Measurements from ENCODE around the gene MDN1.
A peak's percentile ranks its signal among the peaks of the same experiment; 100 is the strongest.
"Not testable (repeated sequence)": the region's sequence is repeated elsewhere in the genome, so short reads cannot be mapped to it uniquely, and the experiment has no call there.

MDN1 gene, protein sequence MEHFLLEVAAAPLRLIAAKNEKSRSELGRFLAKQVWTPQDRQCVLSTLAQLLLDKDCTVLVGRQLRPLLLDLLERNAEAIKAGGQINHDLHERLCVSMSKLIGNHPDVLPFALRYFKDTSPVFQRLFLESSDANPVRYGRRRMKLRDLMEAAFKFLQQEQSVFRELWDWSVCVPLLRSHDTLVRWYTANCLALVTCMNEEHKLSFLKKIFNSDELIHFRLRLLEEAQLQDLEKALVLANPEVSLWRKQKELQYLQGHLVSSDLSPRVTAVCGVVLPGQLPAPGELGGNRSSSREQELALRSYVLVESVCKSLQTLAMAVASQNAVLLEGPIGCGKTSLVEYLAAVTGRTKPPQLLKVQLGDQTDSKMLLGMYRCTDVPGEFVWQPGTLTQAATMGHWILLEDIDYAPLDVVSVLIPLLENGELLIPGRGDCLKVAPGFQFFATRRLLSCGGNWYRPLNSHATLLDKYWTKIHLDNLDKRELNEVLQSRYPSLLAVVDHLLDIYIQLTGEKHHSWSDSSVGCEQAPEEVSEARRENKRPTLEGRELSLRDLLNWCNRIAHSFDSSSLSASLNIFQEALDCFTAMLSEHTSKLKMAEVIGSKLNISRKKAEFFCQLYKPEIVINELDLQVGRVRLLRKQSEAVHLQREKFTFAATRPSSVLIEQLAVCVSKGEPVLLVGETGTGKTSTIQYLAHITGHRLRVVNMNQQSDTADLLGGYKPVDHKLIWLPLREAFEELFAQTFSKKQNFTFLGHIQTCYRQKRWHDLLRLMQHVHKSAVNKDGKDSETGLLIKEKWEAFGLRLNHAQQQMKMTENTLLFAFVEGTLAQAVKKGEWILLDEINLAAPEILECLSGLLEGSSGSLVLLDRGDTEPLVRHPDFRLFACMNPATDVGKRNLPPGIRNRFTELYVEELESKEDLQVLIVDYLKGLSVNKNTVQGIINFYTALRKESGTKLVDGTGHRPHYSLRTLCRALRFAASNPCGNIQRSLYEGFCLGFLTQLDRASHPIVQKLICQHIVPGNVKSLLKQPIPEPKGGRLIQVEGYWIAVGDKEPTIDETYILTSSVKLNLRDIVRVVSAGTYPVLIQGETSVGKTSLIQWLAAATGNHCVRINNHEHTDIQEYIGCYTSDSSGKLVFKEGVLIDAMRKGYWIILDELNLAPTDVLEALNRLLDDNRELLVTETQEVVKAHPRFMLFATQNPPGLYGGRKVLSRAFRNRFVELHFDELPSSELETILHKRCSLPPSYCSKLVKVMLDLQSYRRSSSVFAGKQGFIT (N-terminal part only)

DNA sequence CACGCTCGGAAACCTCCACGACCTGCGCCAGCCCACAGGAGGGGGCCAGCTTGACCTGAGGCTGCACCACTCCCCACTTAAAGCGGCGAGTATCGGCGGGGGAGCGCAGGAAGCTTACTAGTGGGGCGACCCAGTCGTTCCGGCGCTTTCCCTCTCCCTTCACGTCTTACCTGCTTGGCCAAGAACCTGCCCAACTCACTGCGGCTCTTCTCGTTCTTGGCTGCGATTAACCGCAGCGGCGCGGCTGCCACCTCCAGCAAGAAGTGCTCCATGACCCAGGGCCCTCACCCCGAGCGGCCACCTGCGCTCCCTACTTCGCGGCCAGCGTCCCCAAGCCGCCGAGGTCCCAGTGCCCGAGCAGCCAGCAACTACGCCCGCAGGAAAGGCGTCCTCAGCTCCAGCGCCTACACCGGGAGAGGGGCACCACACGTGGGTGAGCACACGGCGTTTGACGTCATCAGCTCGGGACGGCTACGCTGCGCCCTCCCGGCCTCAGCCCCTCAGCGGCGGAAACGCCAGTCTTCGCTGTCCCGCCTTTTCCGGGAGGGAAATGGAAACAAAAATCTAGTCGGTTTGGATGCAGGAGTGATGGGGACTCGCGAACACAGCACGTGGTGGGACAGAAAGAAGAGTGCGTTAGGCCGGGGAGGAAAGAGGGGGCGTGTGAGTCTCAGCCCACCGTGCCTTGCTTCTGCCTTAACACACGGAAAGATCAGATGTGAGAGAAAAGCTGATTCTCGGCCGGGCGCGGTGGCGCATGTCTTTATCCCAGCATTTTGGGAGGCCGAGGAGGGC, at the start of gene MDN1:
TSS of gene MDN1 (minus strand) at position 459 of the 795 bp plus-strand sequence. CDS start at position 272, 187 bp downstream.
- peak; percentile 70 for DNase-seq (ENCODE audit: low read depth, low spot score)

DNA sequence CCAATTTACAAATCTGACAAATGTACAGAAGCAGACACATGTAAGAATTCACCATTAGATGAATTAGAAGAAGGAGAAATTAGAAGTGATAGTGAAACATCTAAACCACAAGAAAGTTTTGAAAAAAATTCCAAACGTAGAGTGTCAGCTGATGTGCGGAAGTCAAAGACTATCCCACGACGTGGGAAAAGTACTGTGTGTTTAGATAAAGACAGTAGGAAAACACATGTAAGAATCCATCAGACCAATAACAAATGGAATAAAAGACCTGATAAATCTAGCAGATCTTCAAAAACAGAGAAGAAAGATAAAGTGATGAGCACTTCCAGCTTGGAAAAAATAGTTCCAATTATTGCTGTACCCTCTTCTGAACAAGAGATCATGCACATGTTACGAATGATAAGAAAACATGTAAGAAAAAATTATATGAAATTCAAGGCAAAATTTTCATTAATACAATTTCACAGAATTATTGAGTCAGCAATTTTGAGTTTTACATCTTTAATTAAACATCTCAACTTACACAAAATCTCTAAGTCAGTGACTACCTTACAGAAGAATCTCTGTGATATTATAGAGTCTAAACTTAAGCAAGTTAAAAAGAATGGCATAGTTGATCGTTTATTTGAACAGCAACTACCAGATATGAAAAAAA, 46.6 kb upstream of the MDN1 start:
- DNase-seq (ENCODE audit: low read depth, low spot score): no peak

DNA sequence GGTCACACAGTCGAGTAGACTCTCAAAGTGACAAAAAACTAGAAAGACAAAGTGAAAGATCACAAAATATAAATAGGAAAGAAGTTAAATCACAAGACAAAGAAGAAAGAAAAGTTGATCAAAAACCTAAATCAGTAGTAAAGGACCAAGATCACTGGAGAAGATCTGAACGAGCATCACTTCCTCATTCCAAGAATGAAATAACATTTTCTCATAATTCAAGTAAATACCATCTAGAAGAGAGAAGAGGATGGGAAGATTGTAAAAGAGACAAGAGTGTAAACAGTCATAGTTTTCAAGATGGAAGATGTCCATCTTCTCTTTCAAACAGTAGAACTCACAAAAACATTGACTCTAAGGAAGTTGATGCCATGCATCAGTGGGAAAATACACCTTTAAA, 43.1 kb upstream of the MDN1 start:
- DNase-seq (ENCODE audit: low read depth, low spot score): no peak

DNA sequence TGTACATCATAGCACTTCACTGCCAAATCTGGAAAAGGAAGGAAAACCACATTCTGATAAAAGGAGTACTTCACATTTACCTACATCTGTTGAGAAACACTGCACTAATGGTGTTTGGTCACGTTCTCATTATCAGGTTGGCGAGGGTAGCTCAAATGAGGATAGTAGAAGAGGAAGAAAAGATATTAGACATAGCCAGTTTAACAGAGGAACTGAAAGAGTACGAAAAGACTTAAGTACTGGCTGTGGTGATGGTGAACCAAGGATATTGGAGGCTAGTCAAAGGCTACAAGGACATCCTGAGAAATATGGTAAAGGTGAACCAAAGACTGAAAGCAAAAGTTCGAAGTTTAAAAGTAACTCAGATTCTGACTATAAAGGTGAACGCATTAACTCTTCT, 42.7 kb upstream of the MDN1 start:
- DNase-seq (ENCODE audit: low read depth, low spot score): no peak

DNA sequence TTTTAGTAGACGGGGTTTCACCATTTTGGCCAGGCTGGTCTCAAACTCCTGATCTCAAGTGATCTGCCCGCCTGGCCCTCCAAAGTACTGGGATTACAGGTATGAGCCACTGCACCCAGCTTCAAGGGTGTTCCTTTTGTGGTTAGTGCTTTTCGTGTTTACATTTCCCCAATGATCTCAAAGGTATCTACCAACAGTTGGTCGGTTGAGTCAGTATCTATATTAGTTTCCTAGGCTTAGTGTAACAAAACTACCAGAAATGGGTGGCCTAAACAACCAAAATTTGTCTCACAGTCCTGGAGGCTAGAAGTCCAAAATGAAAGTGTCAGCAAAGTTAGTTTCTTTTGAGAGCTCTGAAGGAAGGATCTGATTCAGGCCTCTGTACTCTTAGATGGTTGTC, 40.1 kb upstream of the MDN1 start:
- no peak for DNase-seq (ENCODE audit: low read depth, low spot score)

DNA sequence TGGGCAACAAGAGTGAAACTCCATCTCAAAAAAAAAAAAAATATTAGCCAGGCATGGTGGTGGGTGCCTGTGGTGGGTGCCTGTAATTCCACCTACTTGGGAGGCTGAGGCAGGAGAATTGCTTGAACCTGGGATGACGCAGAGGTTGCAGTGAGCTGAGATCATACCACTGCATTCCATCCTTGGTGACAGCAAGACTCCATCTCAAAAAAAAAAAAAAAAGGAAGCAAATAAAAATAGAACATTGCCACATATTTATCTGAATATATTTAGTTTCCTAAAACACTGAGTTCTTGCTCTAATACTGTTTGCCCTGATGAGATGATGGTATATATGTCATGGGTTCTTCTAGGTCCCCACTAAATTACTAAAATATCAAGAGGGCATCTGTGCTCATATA, 38.4 kb upstream of the MDN1 start:
- DNase-seq (ENCODE audit: low read depth, low spot score): no peak

DNA sequence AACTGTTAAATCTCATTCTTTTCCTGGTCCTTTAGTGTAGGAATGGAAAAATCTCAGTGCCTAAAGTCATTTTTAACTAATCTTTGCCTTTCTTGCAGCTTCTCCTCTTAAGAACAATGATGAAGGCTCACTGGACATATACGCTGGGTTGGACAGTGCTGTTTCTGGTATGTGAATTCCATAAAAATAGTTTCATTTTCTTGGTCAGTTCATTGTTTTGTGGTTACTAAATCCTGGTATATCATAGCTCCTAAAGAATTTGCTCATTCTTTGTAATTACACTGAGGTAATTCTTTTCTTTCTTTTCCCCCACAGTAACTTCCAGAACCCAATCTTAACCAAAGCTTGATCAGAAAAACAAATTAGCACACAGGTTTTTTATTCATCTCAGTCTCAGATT, 33.5 kb upstream of the MDN1 start:
- no peak for DNase-seq (ENCODE audit: low read depth, low spot score)

DNA sequence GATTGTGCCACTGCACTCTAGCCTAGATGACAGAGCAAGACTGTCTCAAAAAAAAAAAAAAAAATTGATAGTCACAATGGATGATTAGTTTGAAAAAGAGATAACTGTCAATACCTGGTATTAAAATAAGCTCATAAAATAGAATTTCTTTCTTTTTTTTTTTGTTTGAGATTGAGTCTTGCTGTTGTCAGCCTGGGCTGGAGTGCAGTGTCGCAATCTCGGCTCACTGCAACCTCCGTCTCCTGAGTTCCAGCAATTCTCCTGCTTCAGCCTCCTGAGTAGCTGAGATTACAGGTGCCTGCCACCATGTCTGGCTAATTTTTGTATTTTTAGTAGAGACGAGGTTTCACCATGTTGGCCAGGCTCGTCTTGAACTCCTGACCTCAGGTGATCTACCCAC, 27.9 kb upstream of the MDN1 start:
- not testable (repeated sequence) for DNase-seq (ENCODE audit: low read depth, low spot score)

DNA sequence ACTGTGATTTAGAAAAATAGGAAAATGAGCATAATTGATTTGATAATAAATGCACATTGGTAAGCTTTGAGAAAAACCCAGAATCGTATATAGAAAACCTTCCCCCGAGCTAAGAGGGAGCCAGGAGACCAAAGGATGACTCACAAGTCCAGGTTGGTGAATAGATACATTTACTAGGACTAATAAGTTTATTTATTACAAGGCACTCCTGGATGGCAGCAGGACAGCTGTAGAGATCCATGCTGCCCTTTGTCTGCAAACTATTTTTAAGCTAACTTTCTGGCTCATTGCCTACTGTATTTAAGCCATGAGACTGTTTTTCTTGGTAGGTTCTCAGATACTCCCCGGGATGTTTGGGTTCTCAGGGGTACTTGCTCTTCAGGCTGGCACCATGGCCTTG, 23.5 kb upstream of the MDN1 start:
- DNase-seq (ENCODE audit: low read depth, low spot score): no peak

DNA sequence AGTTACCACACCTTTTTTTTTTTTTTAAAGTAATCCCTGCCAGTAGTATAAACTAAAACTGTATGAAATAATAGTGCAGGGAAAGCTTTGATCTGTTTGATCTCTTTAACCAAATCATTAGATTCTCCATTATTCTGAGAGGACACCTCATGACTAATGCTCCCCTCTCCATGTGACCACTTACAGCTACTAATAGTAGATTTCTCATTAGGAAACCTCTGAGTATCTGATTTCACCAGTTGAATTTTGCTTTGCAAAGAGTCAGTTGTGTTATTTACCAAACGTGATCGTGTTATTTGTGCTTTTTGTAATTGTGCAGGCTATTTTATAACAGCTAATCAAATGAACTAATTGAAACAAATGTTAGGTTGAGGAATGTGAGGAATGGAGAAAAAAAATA, 22.6 kb upstream of the MDN1 start:
- DNase-seq (ENCODE audit: low read depth, low spot score): no peak

DNA sequence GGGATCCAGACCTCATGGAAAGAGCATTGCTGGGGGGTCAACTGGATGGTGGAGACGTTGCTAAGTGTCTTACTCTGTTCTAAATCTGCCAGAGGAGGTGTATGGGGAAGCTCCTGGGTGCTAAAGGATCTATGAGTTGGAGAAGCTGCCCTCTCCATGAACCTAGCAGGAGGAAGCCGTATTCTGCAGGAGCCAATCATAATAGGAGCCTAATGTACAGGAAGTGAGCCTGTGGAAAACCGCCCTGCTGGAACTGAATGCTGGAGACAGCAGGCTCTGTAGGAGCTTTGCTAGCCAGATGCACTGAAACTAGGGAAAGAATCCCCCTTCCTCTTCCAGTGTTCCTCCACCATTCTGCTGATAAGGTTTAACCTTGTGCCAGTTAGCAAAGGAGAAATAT, 20.9 kb upstream of the MDN1 start:
- no peak for DNase-seq (ENCODE audit: low read depth, low spot score)

DNA sequence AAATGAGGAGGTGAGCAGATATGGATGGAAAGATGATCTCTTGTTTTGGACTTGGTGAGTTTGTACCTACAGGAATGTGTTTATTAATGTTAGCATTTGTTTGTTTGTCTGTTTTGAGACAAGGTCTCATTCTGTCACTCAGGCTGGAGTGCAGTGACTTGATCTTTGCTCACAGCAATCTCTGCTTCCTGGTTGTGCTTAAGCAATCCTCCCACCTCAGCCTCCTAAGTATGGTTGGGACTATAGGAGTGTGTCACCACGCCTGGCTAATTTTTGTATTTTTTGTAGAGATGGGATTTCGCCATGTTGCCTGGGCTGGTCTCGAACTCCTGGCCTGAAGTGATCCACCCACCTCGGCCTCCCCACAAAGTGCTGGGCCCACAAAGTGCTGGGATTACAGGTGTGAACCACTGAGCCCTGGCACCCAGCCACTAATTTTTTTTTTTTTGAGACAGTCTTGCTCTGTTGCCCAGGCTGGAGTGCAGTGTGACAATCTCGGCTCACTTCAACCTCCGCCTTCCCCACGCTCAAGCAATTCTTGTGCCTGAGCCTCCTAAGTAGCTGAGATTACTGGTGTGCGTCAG, 17.1 kb upstream of the MDN1 start:
- no peak for DNase-seq (ENCODE audit: low read depth, low spot score)

DNA sequence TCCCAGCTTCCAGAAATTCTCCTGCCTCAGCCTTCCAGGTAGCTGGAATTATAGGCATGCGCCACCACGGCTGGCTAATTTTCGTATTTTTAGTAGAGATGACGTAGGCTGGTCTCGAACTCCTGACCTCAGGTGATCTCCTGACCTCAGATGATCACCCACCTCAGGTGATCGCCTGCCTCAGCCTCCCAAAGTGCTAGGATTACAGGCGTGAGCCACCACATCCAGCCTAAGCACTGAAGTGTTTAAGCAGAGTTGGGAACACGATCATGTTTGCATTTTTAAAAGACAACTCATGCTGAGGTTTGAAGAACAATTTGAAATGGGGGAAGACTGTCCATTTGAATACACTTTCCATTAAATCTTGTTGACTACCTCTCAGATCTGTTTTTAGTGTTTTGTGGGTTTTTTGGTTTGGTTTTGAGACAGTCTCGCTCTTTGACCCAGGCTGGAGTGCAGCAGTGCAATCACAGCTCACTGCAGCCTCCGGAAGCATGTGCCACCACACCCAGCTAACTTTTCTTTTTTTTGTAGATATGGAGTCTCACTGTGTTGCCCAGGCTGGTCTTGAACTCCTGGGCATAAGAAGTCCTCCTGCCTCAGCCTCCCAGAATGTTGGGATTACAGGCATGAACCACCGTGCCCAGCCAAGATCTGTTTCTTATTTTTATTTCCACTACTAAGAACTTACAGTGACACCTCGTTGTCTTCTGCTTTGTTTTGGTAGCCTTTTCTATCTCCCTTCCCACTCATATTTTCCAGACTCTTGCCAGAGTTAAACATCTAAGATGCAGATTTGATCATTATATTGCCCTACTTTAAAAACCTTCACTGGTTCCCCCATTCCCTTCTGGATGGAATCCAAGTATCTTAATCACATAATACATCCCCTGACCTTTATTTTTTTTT, 15.5 kb upstream of the MDN1 start:
- DNase-seq (ENCODE audit: low read depth, low spot score): no peak

DNA sequence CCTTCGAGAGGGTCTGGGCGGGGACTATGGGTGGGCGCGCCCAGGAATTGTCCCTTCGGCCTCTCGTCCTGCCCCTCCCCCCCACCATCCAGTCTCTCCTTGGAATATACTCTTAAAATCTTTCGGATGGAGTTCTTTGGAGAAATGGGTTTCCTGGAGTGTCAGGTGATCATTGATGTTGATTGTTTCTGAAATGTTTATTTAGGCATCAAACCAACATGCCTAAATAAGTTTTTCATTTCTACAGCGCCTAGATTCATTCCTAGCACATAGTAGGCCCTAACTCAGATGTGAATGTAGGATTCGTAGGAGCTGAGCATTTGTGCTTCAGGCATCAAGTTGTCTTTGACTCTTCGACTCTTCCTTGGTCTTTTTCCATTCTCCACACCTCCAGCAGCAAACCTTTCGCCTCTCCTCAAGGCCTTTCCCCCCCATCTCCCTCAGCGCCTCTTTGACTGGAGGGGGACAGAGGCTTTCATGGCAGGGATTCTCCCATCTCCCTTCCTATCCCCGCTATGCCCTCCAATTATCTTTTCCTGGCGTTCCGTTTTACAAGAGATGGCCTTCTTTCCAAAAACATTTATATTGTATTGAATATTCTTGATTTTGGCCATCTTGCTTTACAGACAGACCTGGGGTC, 10.7 kb upstream of the MDN1 start:
- no peak for DNase-seq (ENCODE audit: low read depth, low spot score)

DNA sequence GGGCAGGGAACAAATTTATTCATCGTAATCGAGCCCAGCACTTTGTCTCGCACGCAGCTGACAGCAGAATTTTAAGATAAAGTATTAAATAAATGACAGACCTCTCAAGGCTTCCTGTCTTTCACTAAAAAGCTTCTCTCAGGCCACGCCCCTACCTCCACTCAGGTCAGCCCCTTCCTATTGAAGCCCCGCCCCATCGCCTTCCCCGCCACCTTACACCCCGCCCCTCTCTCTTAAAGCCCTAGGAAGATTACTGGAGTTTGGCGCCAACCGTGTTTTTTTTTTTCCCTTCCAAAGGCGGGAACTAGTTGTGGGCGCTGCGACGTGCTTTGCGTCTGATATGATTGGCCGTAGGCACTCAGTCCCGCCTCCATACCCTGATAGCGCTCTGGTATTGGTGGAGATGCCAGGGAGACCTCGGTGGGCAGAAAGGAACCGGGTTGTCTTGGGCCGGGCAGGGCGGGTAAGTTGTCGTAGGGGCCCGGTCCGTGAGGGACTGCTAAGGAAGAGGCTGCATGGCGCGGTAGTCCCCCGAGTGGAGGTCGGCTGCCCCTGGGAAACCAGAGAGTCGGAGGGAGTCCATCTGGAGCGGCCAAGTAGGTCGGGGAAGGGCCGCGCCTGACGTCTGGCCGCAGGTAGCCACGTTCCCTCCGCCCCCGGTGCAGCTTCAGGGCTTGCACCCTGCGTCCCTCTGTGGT, 10.0 kb upstream of the MDN1 start, which contains the start of gene CASP8AP2:
TSS of gene CASP8AP2 (plus strand) at position 409 of the 698 bp plus-strand sequence.
- peak; percentile 98 for DNase-seq (ENCODE audit: low read depth, low spot score)

DNA sequence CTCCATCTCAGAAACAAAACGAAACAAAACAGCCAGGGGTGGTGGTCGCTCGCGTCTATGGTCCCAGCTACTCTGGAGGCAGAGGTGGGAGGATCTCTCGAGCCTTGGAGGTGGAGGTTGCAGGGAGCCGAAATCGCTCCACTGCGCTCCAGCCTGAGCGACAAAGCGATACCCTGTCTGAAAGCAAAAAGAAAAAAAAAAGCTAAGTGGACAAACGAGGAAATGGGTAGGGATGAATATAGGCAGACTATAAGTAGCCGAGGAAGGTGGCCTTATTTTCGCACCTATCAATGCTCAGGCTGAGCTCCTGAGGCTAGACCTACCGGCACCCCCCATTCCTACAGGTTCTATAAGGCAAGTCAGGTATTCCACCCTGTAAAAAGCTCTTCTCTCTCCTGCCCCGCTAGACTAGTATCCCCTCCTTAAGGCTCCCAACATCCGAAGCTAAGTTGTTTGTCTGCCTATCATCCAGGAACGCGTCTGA, 9.4 kb upstream of the MDN1 start:
- DNase-seq (ENCODE audit: low read depth, low spot score): no peak

DNA sequence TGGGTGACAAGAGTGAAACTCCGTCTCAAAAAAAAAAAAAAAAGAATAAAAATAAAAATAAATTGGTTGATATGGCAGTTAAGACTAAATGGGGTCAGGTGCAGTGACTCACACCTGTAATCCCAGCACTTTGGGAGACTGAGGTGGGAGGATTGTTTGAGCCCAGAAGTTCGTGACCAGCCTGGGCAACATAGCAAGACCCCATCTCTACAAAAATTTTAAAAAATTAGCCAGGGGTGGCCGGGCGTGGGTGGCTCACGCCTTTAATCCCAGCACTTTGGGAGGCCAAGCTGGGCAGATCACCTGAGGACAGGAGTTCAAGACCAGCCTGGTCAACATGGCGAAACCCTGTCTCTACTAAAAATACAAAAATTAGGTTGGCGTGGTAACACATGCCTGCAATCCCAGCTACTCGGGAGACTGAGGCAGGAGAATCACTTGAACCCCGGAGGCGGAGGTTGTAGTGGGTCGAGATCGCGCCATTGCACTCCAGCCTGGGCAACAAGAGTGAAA, 8.9 kb upstream of the MDN1 start:
- not testable (repeated sequence) for DNase-seq (ENCODE audit: low read depth, low spot score)
